Caco-2 (cell line): Measurements from ENCODE around the gene TNFAIP3. TPM values are rescaled to one million over a fixed set of nuclear protein-coding genes. Genes with fewer than 3 reads are reported as not detected.
A peak's percentile ranks its signal among the peaks of the same experiment; 100 is the strongest.

Experiments
- BruUV-seq: library from RNA; stranded (reverse); fragments of 400-500 nt; replicated peaks from 2 replicates; lab custom pipeline; 2021; lab: Mats Ljungman, UMichigan
- CTCF ChIA-PET: fragments of 300-600 bp; sonication (Branson Sonifier 250); formaldehyde crosslinking; loops from one replicate; lab custom pipeline; 2022; ENCODE audit warnings: antibody characterized with exemption; lab: Charles Lee
- POLR2A ChIA-PET: fragments of 300-600 bp; sonication (Branson Sonifier 250); formaldehyde crosslinking; loops from one replicate; lab custom pipeline; 2022; ENCODE audit warnings: antibody characterized with exemption; lab: Charles Lee
- DNase-seq, 2 experiments: peaks; one replicate each; pipeline versions ENCODE4 v3.0.0 to v3.0.0-alpha.2; 2020 to 2022
- H3K27me3 ChIP-seq: replicated peaks from 2 replicates; pipeline ENCODE4 v1.6.0; 2011; ENCODE audit warnings: low read length; ENCODE audit not compliant: control insufficient read depth, insufficient read depth
- H3K36me3 ChIP-seq: 2 replicates; pipeline ENCODE4 v1.5.1; 2011; ENCODE audit warnings: low read length; ENCODE audit not compliant: control insufficient read depth, insufficient read depth
- H3K4me1 ChIP-seq: fragments of 250-450 bp; sonication (Bioruptor Pico); 2 replicates; pipeline ENCODE4 v1.5.1; 2020; ENCODE audit warnings: mild to moderate bottlenecking
- H3K4me3 ChIP-seq: 2 replicates; pipeline ENCODE4 v1.5.1; 2011; ENCODE audit warnings: low read depth, mild to moderate bottlenecking, control low read depth, low read length
- H3K9me3 ChIP-seq: fragments of 250-450 bp; sonication (Bioruptor Pico); 2 replicates; pipeline ENCODE4 v1.5.1; 2020; ENCODE audit warnings: mild to moderate bottlenecking, moderate library complexity
- H3K27ac Mint-ChIP-seq: one replicate; pipeline ENCODE4 v1.8.0; 2022; ENCODE audit warnings: mixed read lengths; ENCODE audit not compliant: unreplicated experiment
- H3K27me3 Mint-ChIP-seq: one replicate; pipeline ENCODE4 v1.8.0; 2022; ENCODE audit warnings: mixed read lengths; ENCODE audit not compliant: insufficient read depth, unreplicated experiment
- H3K36me3 Mint-ChIP-seq: one replicate; pipeline ENCODE4 v1.8.0; 2022; ENCODE audit warnings: mild to moderate bottlenecking, mixed read lengths; ENCODE audit not compliant: insufficient read depth, unreplicated experiment
- H3K4me1 Mint-ChIP-seq: one replicate; pipeline ENCODE4 v1.8.0; 2022; ENCODE audit warnings: low read depth, mixed read lengths; ENCODE audit not compliant: unreplicated experiment
- H3K4me3 Mint-ChIP-seq: one replicate; pipeline ENCODE4 v1.8.0; 2022; ENCODE audit warnings: mild to moderate bottlenecking, moderate library complexity, mixed read lengths; ENCODE audit not compliant: unreplicated experiment
- H3K9me3 Mint-ChIP-seq: one replicate; pipeline ENCODE4 v1.8.0; 2022; ENCODE audit warnings: mixed read lengths; ENCODE audit not compliant: unreplicated experiment
- intact Hi-C: fragments of 100-400 bp; cut with micrococcal nuclease; formaldehyde crosslinking; loops from one replicate; pipeline ENCODE4 v1.10.0; 2022; ENCODE audit not compliant: unreplicated experiment
- total RNA-seq: library from RNA; stranded (reverse); gene quantifications from 2 replicates; pipeline ENCODE4 v1.2.3, GENCODE V29; 2022
- TF ChIP-seq, protein P1 (sequence below), 2 experiments: fragments of 200-600 bp in 1 of 2; IDR thresholded peaks; 1 replicate in 1 of 2; 2 replicates in 1 of 2; pipeline versions ENCODE4 v1.5.1 to v1.8.0; 2011 to 2022; ENCODE audit warnings: antibody characterized with exemption in 1 of 2, control low read depth in 1 of 2, inconsistent platforms in 1 of 2, low read depth in 1 of 2, low read length in 1 of 2, mild to moderate bottlenecking in 1 of 2, moderate library complexity in 1 of 2; ENCODE audit not compliant: insufficient read depth in 1 of 2, severe bottlenecking in 1 of 2, unreplicated experiment in 1 of 2

The TNFAIP3 gene
- total RNA-seq, 1 experiment from 2014 or later: 45.7 TPM

DNA sequence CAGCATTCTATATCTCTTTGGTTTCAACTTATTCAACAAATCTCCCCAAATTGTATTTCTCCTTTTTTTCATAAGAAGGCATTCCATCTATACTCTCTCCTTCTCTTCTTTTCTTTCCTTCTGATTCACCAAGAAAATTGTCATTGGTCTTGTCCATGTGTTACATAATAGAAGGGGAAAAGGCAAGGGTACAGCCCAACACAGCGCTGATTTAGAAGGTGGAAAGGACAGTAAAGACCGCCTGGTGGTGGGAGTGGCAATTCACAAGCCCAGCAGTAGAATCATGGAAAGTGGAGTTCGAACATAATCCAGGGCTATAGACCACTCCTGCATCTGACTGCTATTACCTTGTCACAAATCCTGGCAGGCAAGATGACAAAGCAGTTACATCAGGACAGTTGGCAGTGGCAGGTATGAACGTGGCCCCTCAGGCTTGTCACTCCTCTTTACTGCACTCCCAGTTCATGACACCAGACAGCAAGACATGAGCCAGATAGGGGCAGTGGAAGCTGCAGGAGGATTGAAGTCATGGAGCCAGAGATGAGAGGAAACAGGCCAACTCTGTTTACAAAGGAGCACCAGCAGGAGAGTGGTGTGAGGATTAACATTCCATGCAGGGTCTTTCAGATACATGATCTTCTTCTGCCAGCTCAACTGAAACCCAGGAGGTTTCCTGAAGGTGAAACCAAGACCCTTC, 2.1 kb upstream of the TNFAIP3 start:
- H3K4me1 Mint-ChIP-seq: peaks cover 27% of the 10 kb centered on the region
- DNase-seq: peak; percentile 34 to 55
- H3K4me3 Mint-ChIP-seq: peak overlapping the region; percentile 94
- Histone ChIP-seq H3K4me3 (no peak overlapping the region), H3K9me3 (no peaks in the 10 kb centered on the region), H3K27me3 (no peaks in the 10 kb centered on the region), H3K36me3 (no peaks in the 10 kb centered on the region), H3K4me1 (peaks cover 19% of the 10 kb centered on the region)
- TF ChIP-seq, protein P1, sequence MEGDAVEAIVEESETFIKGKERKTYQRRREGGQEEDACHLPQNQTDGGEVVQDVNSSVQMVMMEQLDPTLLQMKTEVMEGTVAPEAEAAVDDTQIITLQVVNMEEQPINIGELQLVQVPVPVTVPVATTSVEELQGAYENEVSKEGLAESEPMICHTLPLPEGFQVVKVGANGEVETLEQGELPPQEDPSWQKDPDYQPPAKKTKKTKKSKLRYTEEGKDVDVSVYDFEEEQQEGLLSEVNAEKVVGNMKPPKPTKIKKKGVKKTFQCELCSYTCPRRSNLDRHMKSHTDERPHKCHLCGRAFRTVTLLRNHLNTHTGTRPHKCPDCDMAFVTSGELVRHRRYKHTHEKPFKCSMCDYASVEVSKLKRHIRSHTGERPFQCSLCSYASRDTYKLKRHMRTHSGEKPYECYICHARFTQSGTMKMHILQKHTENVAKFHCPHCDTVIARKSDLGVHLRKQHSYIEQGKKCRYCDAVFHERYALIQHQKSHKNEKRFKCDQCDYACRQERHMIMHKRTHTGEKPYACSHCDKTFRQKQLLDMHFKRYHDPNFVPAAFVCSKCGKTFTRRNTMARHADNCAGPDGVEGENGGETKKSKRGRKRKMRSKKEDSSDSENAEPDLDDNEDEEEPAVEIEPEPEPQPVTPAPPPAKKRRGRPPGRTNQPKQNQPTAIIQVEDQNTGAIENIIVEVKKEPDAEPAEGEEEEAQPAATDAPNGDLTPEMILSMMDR (IDR thresholded peaks at IDR 0.05; ENCODE audit: insufficient read depth in 1 of 2, low read depth in 1 of 2, low read length in 1 of 2, severe bottlenecking in 1 of 2, unreplicated experiment in 1 of 2): no peak
- peaks cover 21% of the 10 kb centered on the region for H3K36me3 Mint-ChIP-seq
- H3K27ac Mint-ChIP-seq: peak overlapping the region; percentile 97
- ChIA-PET POLR2A (interaction anchor here (0.6 kb wide), 1 partner anchor 70 kb away, joined by 3 read pairs; no protein-coding TSS in a partner anchor), CTCF (interaction anchor here (1.4 kb wide), 1 partner anchor 157 kb away, joined by 3 read pairs; no protein-coding TSS in a partner anchor)
- no peaks in the 10 kb centered on the region for H3K9me3 Mint-ChIP-seq
- H3K27me3 Mint-ChIP-seq: no peaks in the 10 kb centered on the region
- intact Hi-C loops: loop anchor here (1.0 to 5.0 kb wide), 3 partner anchors 17 to 218 kb away; no protein-coding TSS in a partner anchor
- no TSS peak for BruUV-seq

DNA sequence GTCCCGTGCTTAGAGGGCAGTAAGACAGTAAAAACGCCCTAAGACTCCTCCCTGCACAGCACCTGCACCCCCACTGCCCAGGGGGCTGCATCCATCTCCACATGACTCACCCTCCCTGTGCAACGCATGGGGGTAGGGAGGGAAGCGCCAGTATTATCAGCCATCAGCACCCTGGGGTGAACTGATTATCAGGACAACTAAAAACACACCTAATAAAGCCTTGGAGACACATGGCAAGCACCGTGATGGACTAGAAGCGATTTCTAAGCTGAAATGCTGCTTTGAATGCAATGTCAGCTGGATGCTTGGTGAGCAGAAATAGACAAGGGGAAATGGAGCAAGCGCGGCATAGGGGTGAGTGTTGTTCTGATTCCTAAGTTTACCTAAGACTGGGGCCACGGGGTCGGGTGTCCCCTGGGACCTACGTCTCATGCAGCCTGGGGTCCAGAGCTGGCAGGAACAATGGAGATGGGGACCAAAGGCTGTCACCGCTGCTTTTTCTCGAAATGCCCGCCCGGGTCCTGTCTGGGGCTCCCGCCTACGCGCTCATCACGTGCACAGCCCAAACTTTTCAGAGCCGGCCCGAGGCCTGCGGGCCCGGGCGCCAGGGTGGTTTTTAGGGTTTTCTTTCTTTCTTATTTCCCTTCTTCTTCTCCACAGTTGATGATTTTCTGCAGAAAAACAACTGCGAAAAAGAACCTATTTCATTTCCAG, 702 bp upstream of the TNFAIP3 start:
- H3K9me3 Mint-ChIP-seq: no peaks in the 10 kb centered on the region
- ChIA-PET POLR2A (interaction anchor here (0.7 to 1.4 kb wide), 2 partner anchors 72 to 143 kb away, joined by 4 read pairs; no protein-coding TSS in a partner anchor), CTCF (interaction anchor here (0.6 to 1.8 kb wide), 11 partner anchors 19 to 625 kb away, joined by 3 to 12 read pairs (median 4); no protein-coding TSS in a partner anchor)
- Histone ChIP-seq H3K36me3 (no peaks in the 10 kb centered on the region), H3K4me1 (peaks cover 29% of the 10 kb centered on the region), H3K9me3 (no peaks in the 10 kb centered on the region), H3K4me3 (peak overlapping the region; percentile 48), H3K27me3 (no peaks in the 10 kb centered on the region)
- peak in 1 of 2 experiments; percentile 47 for DNase-seq
- TF ChIP-seq, protein P1 (IDR thresholded peaks at IDR 0.05; ENCODE audit: insufficient read depth in 1 of 2, low read depth in 1 of 2, low read length in 1 of 2, severe bottlenecking in 1 of 2, unreplicated experiment in 1 of 2): no peak
- H3K27me3 Mint-ChIP-seq: no peaks in the 10 kb centered on the region
- peak overlapping the region; percentile 97 for H3K27ac Mint-ChIP-seq
- intact Hi-C loops: loop anchor here (2.0 to 5.0 kb wide), 5 partner anchors 72 to 219 kb away; no protein-coding TSS in a partner anchor
- BruUV-seq: TSS peak; percentile 92
- peaks cover 21% of the 10 kb centered on the region for H3K4me1 Mint-ChIP-seq
- peaks cover 27% of the 10 kb centered on the region for H3K36me3 Mint-ChIP-seq
- H3K4me3 Mint-ChIP-seq: peak overlapping the region; percentile 94
